Measurements from ENCODE around the gene LRPAP1.
"Not testable (repeated sequence)": the region's sequence is repeated elsewhere in the genome, so short reads cannot be mapped to it uniquely, and the experiment has no call there.

The LRPAP1 gene

DNA sequence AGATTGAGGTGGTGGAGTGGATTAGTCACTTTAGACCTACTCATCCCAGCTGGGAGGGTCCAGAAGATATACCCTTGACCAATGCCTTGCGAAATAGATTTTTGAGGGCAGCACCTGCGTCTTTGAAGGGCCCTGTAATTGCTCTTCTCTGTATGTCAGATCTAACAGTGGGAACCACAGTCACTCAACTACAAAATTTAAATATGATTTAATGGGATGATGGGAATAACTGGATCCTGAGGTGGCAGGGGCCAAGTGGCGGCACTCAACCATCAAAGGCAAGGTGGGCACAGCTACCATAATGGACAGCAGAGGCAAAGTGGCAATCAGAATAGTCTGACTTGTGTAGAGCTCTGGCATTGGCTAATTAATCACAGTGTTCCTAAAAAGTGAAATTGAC lies 76.6 kb downstream of the LRPAP1 start:
- DNase-seq = not testable (repeated sequence)
